Activated T-helper 17 cell treated with anti-CD3 and anti-CD28 coated beads, Interleukin-2, amount 50 U/mL, for 72 hours (primary cell): ENCODE data around the gene CFAP410. TPM values are rescaled to one million over a fixed set of nuclear protein-coding genes. Genes with fewer than 3 reads are reported as not detected.

ENCODE experiments used
- ATAC-seq: fragments of 150-1000 bp; cut with Tn5 transposase; replicated peaks from 2 replicates; pipeline ENCODE4 v1.10.0; 2021; ENCODE audit warnings: mild to moderate bottlenecking, moderate library complexity
- H3K27ac Mint-ChIP-seq: one replicate; pipeline ENCODE4 v1.8.0; 2022; ENCODE audit warnings: mixed read lengths
- H3K27me3 Mint-ChIP-seq: one replicate; pipeline ENCODE4 v1.8.0; 2022; ENCODE audit warnings: mixed read lengths
- H3K36me3 Mint-ChIP-seq: one replicate; pipeline ENCODE4 v1.8.0; 2022; ENCODE audit warnings: low read depth, mild to moderate bottlenecking, mixed read lengths
- H3K4me1 Mint-ChIP-seq: one replicate; pipeline ENCODE4 v1.8.0; 2022; ENCODE audit warnings: mixed read lengths
- H3K4me3 Mint-ChIP-seq: one replicate; pipeline ENCODE4 v1.8.0; 2022; ENCODE audit warnings: mild to moderate bottlenecking, mixed read lengths
- H3K9me3 Mint-ChIP-seq: one replicate; pipeline ENCODE4 v1.8.0; 2022; ENCODE audit warnings: mixed read lengths
- total RNA-seq, 2 donors: library from RNA; stranded (reverse); gene quantifications; one replicate each; pipeline ENCODE4 v1.2.3, GENCODE V29; 2022

The CFAP410 gene
- 10 to 100 TPM; 13.7 to 16.4 TPM for total RNA-seq

DNA sequence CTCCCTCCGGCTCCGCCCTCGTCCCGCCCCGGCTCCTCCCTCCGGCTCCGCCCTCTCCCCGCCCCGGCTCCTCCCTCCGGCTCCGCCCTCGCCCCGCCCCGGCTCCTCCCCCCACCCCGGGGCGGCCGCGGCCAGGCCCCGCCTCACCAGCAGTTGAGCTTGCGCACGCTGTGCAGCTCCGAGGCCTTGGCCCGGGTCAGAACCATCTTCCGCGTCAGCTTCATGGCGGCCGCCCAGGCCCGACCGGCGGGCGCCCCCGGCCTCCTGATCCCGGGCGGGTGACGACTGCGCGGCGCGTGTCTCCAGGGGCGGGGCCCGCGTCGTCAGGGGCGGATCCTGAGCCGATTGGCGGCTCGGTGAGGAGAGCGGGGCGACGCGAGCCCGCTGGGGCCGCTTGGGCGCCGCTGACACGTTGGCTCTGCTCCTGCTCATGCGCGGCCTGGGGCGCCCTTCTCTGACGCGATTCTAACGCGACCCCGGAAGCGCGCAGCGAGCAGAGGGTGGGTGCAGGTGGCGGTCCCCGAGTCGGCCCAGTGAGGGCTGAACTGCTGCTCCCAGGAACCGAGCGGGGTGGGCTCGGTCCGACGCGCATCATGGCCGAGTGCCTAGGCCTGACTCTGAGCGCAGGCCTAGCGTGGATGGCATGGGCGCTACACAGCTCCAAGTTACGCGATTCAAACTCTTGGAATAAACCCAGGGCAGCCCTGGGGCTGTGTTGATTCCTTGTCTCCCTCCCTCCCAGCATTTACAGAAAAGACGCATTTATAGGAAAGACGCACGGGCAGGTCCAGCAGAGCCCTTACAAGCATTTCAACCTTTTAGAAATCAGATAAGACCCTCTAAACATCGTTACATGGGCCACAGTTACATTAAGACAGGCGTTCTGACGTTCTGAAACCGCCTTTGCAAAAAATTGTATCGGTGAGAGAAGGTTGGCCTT lies at the start of gene CFAP410:
Gene CFAP410, minus strand, starts transcription at position 420 of the 940 bp plus-strand sequence. Its CDS starts 196 bp downstream, at position 224.
- Mint-ChIP-seq H3K9me3 (no peaks in the 10 kb centered on the region), H3K4me3 (peak within 1 kb of the TSS; percentile 98), H3K4me1 (no peaks in the 10 kb centered on the region), H3K27ac (peak within 1 kb of the TSS; percentile 98), H3K36me3 (peaks cover 22% of the 10 kb centered on the region), H3K27me3 (no peaks in the 10 kb centered on the region)
- peak; percentile 96 for ATAC-seq

DNA sequence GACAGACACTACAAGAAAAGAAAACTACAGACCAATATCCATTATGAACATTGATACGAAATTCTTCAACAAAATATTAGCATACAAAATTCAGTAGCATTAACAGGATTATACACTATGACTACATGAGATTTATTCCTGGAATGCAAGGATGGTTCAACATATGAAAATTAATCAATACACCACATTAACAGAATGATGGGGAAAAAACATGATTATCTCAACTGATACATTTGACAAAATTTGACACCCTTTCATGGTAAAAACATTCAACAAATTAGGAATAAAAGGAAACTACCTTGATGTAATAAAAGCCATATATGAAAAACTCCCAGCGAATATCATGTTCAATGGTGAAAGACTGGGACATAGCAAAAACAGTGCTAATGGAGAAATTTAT lies 45.8 kb upstream of the CFAP410 start:
- no peaks in the 10 kb centered on the region for H3K27me3 Mint-ChIP-seq

DNA sequence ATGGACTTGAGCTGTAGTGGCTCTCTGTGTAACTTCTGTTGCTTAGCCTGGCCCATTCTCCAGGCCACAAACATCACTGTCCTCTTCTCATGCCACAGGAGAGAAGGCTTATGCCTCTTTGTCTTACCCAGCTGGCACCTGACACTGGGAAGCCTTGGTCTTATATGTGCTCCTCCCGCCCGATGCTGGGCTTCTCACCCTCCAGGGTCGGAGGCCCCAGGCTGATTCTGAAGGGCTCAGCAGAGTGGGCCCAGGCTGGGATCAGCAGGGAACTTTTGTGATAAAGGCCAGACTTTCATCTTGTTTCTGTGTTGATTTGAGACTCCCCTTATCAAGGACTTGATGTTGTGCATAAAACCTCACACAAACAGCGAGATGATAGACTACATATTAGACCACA lies 44.0 kb upstream of the CFAP410 start:
- Mint-ChIP-seq H3K9me3 (peaks cover 9% of the 10 kb centered on the region), H3K36me3 (peaks cover 65% of the 10 kb centered on the region), H3K4me1 (peaks cover 5% of the 10 kb centered on the region), H3K27me3 (no peaks in the 10 kb centered on the region), H3K4me3 (no peak overlapping the region), H3K27ac (no peak overlapping the region)
- ATAC-seq = no peak

More for the DNA sequence above, 45.8 kb upstream of the CFAP410 start:
- Mint-ChIP-seq H3K9me3 (peaks cover 9% of the 10 kb centered on the region), H3K36me3 (peaks cover 62% of the 10 kb centered on the region), H3K27ac (no peak overlapping the region), H3K4me1 (peaks cover 5% of the 10 kb centered on the region), H3K4me3 (no peak overlapping the region)
- no peak for ATAC-seq

DNA sequence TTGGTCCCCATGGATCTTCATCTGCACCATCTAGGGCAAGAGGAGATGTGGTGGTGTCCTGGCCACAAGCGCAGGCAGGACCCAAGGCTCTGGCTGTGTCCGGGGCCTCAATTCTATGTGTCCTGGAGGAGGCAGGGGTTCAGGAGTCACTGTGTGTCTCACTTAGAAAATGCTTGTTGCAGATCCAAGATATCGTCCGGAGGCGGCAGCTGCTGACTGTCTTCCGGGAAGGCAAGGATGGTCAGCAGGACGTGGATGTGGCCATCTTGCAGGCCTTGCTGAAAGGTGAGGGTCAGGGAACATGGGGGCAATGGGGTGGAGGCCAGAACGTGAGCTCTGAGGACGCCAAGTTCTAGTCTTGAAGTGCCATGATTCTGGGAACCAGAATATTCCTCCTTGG lies 43.3 kb upstream of the CFAP410 start:
- no peak overlapping the region for H3K4me3 Mint-ChIP-seq
- peaks cover 70% of the 10 kb centered on the region for H3K36me3 Mint-ChIP-seq
- ATAC-seq = no peak

DNA sequence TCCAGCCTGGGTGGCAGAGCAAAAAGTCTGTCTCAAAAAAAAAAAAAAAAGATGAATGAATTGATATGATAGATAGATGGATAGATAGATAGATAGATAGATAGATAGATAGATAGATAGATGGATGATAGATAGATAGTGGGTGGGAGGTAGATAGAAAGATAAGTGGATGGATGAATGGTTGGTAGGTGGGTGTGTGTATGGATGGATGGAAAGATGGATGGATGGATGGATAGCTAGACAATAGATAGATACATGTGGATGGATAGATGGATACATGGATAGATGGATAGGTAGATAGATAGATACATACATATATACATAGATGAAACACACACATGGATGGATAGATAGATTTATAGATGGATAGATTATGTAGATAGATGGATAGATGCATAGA lies 42.7 kb upstream of the CFAP410 start:
- Mint-ChIP-seq H3K27me3 (no peaks in the 10 kb centered on the region), H3K4me1 (peaks cover 5% of the 10 kb centered on the region), H3K9me3 (peaks cover 9% of the 10 kb centered on the region), H3K36me3 (peaks cover 75% of the 10 kb centered on the region), H3K4me3 (no peak overlapping the region), H3K27ac (no peak overlapping the region)
- ATAC-seq = no peak

More for the DNA sequence above, 43.3 kb upstream of the CFAP410 start:
- H3K27me3 Mint-ChIP-seq = no peaks in the 10 kb centered on the region
- H3K27ac Mint-ChIP-seq = no peak overlapping the region
- peaks cover 9% of the 10 kb centered on the region for H3K9me3 Mint-ChIP-seq
- peaks cover 5% of the 10 kb centered on the region for H3K4me1 Mint-ChIP-seq

DNA sequence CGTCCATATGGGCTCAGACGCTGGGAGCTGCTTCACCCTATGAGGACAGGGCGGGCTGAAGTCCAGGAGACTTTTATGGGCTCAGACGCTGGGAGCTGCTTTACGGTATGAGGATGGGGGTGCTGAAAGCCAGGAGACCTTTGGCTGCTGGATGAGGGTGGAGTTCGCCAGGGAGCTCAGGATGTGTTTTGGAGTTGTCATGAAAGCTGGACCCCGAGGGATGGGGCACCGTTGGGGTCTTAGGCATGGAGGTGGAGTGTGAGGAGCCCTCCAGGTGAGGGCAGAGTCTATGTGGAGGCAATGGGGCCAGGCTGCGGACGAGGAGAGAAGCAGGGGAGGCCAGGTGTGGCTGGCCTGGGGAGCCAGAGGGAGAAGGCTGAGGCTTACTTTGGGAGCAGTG lies 41.7 kb upstream of the CFAP410 start:
- no peaks in the 10 kb centered on the region for H3K27me3 Mint-ChIP-seq
- no peak for ATAC-seq
- H3K4me1 Mint-ChIP-seq = peaks cover 5% of the 10 kb centered on the region
- H3K36me3 Mint-ChIP-seq = peaks cover 85% of the 10 kb centered on the region
- no peak overlapping the region for H3K27ac Mint-ChIP-seq
- H3K4me3 Mint-ChIP-seq = no peak overlapping the region
- H3K9me3 Mint-ChIP-seq = peaks cover 9% of the 10 kb centered on the region

DNA sequence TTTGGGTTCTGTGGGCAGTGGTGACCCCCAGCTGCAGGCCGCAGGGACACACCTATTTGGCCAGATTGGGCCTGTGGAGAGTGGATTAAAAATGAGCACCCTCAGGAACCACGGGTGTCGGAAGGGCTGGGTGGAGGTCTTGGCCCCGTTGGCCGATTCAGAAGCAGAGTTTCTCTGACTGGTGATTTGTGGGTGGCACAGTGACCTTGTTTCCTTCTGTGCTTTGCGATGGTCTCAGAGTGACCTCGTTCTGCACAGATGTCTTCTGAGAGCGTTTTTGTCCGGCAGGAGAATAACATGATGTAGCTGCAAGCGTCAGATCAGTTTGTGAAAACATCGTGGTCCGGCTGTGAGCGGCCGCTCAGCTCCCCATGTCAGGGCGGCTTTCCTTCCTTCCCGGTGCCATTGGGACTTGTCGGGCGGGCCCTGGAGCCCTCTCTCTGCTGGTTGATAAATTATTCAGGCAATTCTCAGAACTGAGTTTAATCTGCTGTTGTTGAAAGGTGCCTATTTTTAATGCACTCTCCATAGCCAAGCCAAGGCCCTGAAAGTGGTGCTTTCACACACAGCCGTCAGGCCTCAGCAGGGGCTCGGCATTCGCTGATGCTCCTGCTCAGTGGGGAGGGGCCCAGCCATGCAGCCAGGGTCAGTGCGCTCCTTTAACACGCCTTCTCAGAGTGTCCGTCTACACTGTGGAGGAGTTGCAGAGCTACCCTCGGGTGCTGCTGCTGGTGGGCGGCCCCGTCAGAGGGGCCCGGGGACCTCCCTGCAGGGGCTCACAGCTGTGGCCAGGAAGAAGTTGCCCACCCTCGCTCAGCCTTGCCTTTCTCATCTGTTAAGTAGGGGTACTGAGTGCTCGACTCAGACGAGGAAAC lies 41.0 kb upstream of the CFAP410 start:
- ATAC-seq = no peak
- no peaks in the 10 kb centered on the region for H3K27me3 Mint-ChIP-seq
- peaks cover 10% of the 10 kb centered on the region for H3K4me1 Mint-ChIP-seq
- H3K27ac Mint-ChIP-seq = no peak overlapping the region
- H3K4me3 Mint-ChIP-seq = no peak overlapping the region
- peaks cover 4% of the 10 kb centered on the region for H3K9me3 Mint-ChIP-seq
- H3K36me3 Mint-ChIP-seq = peaks cover 87% of the 10 kb centered on the region

DNA sequence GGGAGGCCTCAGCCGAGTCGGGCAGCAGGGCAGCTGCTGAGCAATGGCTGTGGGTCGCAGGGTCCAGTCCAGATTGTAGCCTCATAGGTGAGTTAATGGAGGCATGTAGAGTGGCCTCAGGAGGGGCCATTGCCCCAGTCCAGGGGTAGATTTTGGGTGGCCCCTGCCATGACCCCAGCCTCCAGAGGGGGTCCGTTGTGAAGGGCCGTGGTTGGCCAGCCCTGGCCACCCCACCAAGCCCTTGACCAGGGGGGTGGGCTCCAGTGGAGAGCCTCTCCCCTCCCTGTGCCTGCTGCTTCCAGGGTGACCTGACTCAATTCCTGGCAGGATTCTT lies 40.3 kb upstream of the CFAP410 start:
- no peak overlapping the region for H3K4me3 Mint-ChIP-seq
- no peaks in the 10 kb centered on the region for H3K27me3 Mint-ChIP-seq
- no peak overlapping the region for H3K27ac Mint-ChIP-seq
- peaks cover 15% of the 10 kb centered on the region for H3K4me1 Mint-ChIP-seq
- H3K36me3 Mint-ChIP-seq = peaks cover 85% of the 10 kb centered on the region
- ATAC-seq = no peak
- H3K9me3 Mint-ChIP-seq = peaks cover 4% of the 10 kb centered on the region

DNA sequence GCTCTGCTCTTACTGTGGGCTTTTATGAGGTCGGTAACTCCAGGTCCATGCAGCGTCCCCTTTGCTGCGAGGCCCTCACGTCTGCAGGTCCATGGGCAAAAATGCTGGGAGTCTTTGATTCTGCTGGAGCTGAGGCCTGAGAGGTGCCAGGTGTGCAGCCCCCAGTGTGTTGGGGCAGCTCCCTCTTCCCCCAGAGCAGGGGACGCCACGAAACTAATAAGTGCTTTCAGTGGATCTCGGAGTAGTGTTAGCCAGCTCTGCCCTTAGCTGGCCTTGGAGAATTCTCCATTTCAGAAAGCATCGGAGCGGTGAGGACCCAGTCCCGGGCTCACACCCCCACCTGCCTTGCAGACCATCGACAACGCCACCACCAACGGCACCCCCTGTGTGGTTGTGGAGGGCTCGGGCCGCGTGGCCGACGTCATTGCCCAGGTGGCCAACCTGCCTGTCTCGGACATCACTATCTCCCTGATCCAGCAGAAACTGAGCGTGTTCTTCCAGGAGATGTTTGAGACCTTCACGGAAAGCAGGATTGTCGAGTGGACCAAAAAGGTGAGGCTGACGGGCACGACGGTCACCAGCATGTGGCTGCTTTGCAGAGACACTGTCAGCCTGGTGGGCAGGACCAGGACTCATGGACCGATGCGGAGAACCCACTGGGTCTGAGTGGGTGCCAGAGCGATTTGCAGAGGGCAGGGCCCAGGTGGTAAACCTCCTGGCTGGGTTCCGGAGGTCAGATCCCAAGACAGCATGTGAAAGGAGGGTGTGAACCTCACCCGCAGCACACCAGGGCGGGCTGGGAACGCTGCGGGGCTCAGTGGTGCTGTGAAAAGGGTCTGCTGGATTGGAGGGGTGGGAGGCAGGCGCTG lies 39.7 kb upstream of the CFAP410 start:
- peaks cover 79% of the 10 kb centered on the region for H3K36me3 Mint-ChIP-seq
- no peak overlapping the region for H3K27ac Mint-ChIP-seq
- ATAC-seq = no peak
- H3K27me3 Mint-ChIP-seq = no peaks in the 10 kb centered on the region
- peaks cover 15% of the 10 kb centered on the region for H3K4me1 Mint-ChIP-seq
- H3K9me3 Mint-ChIP-seq = peaks cover 3% of the 10 kb centered on the region
- H3K4me3 Mint-ChIP-seq = no peak overlapping the region

DNA sequence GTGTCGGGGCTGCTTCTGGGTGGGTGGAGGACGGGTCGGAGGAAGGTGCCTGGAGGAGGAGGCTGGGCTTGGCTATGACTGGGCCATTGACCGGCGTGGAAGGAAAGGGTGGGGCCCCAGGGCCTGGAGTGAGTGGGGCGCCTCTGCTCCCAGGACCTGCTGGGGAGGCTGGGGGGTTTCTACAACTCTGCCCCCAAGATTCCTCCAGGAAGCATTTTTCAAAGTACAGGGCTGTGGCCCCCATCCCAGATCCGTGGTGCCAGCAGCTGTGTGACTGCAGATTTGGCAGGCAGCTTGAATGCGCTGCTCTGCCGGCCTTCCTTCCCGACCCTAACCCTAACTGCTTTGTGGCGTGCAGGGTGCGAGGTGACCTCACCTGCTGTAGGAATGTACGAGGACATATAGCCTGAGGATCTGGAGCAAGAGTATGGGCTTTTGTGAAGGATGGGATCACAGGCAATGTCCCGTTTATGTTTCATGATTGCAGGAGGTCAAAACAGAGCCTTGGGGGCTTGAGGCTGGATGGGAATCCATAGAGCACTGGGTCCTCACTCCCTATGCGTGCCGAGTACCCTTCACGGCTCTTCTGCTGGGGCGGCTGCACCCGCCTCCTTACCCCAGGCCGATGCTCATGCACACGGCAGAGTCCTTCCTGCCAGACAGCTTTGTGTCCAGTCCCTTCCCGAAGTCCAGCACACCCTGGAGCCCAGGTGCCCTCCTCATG lies 38.9 kb upstream of the CFAP410 start:
- H3K36me3 Mint-ChIP-seq = peaks cover 78% of the 10 kb centered on the region
- no peak overlapping the region for H3K27ac Mint-ChIP-seq
- no peaks in the 10 kb centered on the region for H3K27me3 Mint-ChIP-seq
- ATAC-seq = no peak
- no peaks in the 10 kb centered on the region for H3K9me3 Mint-ChIP-seq
- H3K4me3 Mint-ChIP-seq = no peak overlapping the region
- peaks cover 15% of the 10 kb centered on the region for H3K4me1 Mint-ChIP-seq

DNA sequence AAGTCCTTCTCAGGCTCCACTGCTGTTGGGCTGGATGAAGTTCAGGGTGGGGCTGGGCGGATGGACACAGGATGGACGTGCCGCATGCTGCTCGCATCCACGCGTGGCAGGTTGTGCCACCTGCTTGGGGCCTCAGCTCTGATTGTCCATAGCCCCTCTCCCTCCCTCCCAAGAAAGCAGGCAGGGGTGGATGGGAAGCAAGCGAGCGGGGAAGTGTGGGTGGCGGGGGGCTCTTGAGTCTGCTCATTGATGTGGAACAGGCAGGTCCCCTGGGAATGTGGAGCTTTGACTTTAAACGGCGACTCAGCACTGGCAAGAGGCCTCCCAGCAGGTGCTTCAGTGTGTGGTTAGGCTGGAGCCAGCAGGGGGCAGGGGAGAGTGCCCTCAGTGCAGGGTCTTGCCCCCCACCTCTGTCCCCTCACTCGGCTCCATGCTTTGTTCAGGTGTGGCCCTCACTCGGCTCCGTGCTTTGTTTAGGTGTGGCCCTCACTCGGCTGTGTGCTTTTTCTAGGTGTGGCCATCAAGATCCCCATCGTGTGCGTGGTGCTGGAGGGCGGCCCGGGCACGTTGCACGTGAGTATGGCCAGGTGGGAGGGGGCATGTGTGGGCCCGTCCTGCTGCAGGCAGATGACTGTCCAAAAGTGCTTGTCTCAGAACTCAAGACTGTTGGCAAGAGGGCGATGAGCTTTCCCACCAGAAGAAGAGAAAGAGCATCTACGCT lies 38.2 kb upstream of the CFAP410 start:
- no peaks in the 10 kb centered on the region for H3K27me3 Mint-ChIP-seq
- H3K4me3 Mint-ChIP-seq = no peak overlapping the region
- H3K27ac Mint-ChIP-seq = no peak overlapping the region
- H3K4me1 Mint-ChIP-seq = peaks cover 15% of the 10 kb centered on the region
- peaks cover 71% of the 10 kb centered on the region for H3K36me3 Mint-ChIP-seq
- ATAC-seq = no peak
- H3K9me3 Mint-ChIP-seq = no peaks in the 10 kb centered on the region

DNA sequence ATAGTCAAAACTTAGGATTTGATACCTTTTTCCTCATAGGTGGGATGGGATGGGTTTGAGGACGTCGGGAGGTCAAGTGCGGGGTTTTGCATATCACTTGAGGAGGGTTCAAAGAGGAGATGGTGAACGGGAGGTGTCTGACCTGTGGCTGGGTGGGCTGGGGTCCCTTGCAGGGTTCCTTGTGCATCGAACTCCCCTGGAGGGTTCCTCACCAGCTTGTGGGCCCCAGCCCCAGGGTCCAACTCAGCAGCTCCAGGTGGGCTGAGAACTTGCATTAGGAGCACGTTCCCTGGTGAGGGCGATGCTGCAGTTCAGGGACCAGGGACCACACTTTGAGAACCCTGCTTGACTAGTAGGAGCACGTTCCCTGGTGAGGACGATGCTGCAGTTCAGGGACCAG lies 37.4 kb upstream of the CFAP410 start:
- Mint-ChIP-seq H3K9me3 (no peaks in the 10 kb centered on the region), H3K27ac (peak overlapping the region; percentile 12), H3K36me3 (peaks cover 70% of the 10 kb centered on the region), H3K27me3 (no peaks in the 10 kb centered on the region), H3K4me3 (no peak overlapping the region), H3K4me1 (peaks cover 15% of the 10 kb centered on the region)
- no peak for ATAC-seq

DNA sequence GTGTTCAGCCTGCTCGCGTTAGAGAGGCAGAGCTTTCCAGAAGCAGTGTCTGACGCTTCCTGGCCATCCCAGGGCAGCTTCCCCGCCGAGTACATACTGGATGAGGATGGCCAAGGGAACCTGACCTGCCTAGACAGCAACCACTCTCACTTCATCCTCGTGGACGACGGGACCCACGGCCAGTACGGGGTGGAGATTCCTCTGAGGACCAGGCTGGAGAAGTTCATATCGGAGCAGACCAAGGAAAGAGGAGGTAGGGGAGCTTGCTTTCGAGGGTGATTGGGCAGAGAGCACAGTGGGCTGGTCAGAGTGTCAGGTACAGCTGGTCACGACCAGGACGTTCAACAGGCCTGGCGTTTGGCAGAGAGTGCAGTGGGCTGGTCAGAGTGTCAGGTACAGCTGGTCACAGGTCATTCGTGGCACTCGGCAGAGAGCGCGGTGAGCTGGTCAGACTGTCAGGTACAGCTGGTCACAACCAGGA lies 36.6 kb upstream of the CFAP410 start:
- H3K36me3 Mint-ChIP-seq = peaks cover 68% of the 10 kb centered on the region
- H3K27ac Mint-ChIP-seq = peak overlapping the region; percentile 72
- H3K4me3 Mint-ChIP-seq = peak overlapping the region; percentile 33
- H3K9me3 Mint-ChIP-seq = no peaks in the 10 kb centered on the region
- peaks cover 15% of the 10 kb centered on the region for H3K4me1 Mint-ChIP-seq
- no peak for ATAC-seq
- H3K27me3 Mint-ChIP-seq = no peaks in the 10 kb centered on the region
